GM12892 (cell line): ENCODE data around the gene ANKLE2.
"Not testable (repeated sequence)": the region's sequence is repeated elsewhere in the genome, so short reads cannot be mapped to it uniquely, and the experiment has no call there.

ENCODE experiments used
- DNase-seq: peaks from one replicate; pipeline ENCODE4 v3.0.0; 2011; ENCODE audit not compliant: insufficient read length
- FAIRE-seq: peaks from 2 replicates; lab custom pipeline; 2011; peaks lifted over from hg19 to GRCh38; lab: Jason Lieb, UNC
- POLR2A ChIP-seq: IDR thresholded peaks from 2 replicates; pipeline ENCODE4 v1.6.1; 2011; ENCODE audit warnings: low read depth, low read length, control low read depth
- POLR2AphosphoS5 ChIP-seq: IDR thresholded peaks from 2 replicates; pipeline ENCODE4 v1.6.1; 2011; ENCODE audit warnings: low read depth, low read length, control low read depth
- TAF1 ChIP-seq: IDR thresholded peaks from 2 replicates; pipeline ENCODE4 v1.6.1; 2011; ENCODE audit warnings: low read depth, mild to moderate bottlenecking, control low read depth, low read length, borderline replicate concordance

The ANKLE2 gene

GRCh38 chr12:132759359-132759758 lies 2.3 kb downstream of the ANKLE2 start:
- DNase-seq = no peak
- TF ChIP-seq POLR2AphosphoS5 = no peak
- TF ChIP-seq TAF1 = no peak
- no peak for TF ChIP-seq POLR2A
- FAIRE-seq = no peak

- not testable (repeated sequence) for DNase-seq, FAIRE-seq
These were observed 2.8 kb downstream of the ANKLE2 start for GRCh38 chr12:132758825-132759224.

GRCh38 chr12:132754160-132754932 lies 7.3 kb downstream of the ANKLE2 start:
- TF ChIP-seq POLR2AphosphoS5 (no peak), POLR2A (no peak), TAF1 (no peak)
- FAIRE-seq (no peak), DNase-seq (no peak)

GRCh38 chr12:132753670-132754069 lies 8.0 kb downstream of the ANKLE2 start:
- not testable (repeated sequence) for FAIRE-seq, DNase-seq

GRCh38 chr12:132748319-132748718 lies 13.3 kb downstream of the ANKLE2 start:
- DNase-seq = no peak
- TF ChIP-seq POLR2AphosphoS5 (no peak), TAF1 (no peak), POLR2A (no peak)
- FAIRE-seq = no peak

- DNase-seq = no peak
- FAIRE-seq = no peak
- TF ChIP-seq TAF1 (no peak), POLR2AphosphoS5 (no peak), POLR2A (no peak)
These were observed 13.7 kb downstream of the ANKLE2 start for GRCh38 chr12:132747896-132748295.

GRCh38 chr12:132747395-132747794 lies 14.2 kb downstream of the ANKLE2 start:
- no peak for DNase-seq
- TF ChIP-seq POLR2A (no peak), POLR2AphosphoS5 (no peak), TAF1 (no peak)
- no peak for FAIRE-seq

GRCh38 chr12:132746613-132747012 lies 15.0 kb downstream of the ANKLE2 start:
- TF ChIP-seq POLR2AphosphoS5 (no peak), TAF1 (no peak), POLR2A (no peak)
- FAIRE-seq (no peak), DNase-seq (no peak)

GRCh38 chr12:132743831-132744230 lies 17.8 kb downstream of the ANKLE2 start:
- no peak for FAIRE-seq
- TF ChIP-seq POLR2AphosphoS5 = no peak
- TF ChIP-seq POLR2A = no peak
- TF ChIP-seq TAF1 = no peak
- no peak for DNase-seq

- no peak for DNase-seq
- no peak for TF ChIP-seq POLR2AphosphoS5
- no peak for TF ChIP-seq POLR2A
- no peak for TF ChIP-seq TAF1
- no peak for FAIRE-seq
These were observed 20.0 kb downstream of the ANKLE2 start for GRCh38 chr12:132741620-132742019.

GRCh38 chr12:132740652-132741051 lies 21.0 kb downstream of the ANKLE2 start:
- TF ChIP-seq POLR2A (no peak), TAF1 (no peak), POLR2AphosphoS5 (no peak)
- FAIRE-seq (no peak), DNase-seq (no peak)

GRCh38 chr12:132740313-132740646 lies 21.4 kb downstream of the ANKLE2 start:
- no peak for TF ChIP-seq POLR2AphosphoS5
- TF ChIP-seq POLR2A = no peak
- no peak for TF ChIP-seq TAF1
- FAIRE-seq (no peak), DNase-seq (no peak)

GRCh38 chr12:132739600-132740312 lies 21.9 kb downstream of the ANKLE2 start:
- FAIRE-seq (no peak), DNase-seq (no peak)
- no peak for TF ChIP-seq TAF1
- no peak for TF ChIP-seq POLR2A

- TF ChIP-seq TAF1 = no peak
- TF ChIP-seq POLR2AphosphoS5 = no peak
- TF ChIP-seq POLR2A = no peak
- no peak for DNase-seq
- FAIRE-seq = no peak
These were observed 24.7 kb downstream of the ANKLE2 start for GRCh38 chr12:132736913-132737312.
